NOMO-1 treated with dmso at 0.1 percent for 144 hours (cell line): ENCODE data around the gene KLHDC8A.
"Not testable (repeated sequence)": the region's sequence is repeated elsewhere in the genome, so short reads cannot be mapped to it uniquely, and the experiment has no call there.

Source experiments
- DNase-seq: peaks from one replicate; lab custom pipeline; 2025; ENCODE audit not compliant: unreplicated experiment; lab: John Stamatoyannopoulos, UW

KLHDC8A gene

DNA sequence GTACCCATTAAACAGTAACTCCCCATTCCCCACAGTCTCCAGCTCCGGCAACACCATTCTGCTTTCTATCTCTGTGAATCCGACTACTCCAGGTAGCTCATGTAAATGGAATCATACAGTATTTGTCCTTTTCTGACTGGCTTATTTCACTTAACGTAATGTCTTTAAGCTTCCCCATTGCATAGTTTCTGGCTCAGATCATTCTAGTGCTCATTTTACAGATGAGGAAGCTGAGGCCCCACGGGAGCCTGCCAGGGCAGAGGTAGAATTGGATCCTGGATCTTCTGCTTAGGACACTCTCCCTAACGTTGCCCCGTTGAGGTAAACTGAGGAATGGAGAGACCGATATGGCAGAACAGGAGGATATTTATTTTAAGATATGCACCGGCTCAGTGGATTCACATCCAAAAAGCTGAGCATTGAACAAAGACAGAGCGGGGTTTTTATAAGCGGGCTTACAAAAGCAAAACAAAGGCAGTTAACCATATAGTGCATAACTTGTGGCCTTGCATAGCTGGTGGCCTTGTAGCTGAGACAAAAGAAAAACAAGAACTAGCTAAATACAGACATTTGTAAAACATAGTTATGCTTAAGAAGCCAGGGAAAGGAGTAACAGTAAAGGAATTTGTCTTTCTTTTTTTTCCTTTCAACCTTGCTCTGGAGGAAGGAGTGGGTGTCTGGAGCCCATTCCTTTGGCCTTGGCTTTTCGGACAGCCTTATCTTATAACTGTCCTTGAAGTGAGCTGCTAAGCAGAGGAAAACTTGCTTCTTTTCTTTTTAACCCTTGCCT is 15.3 kb upstream of the KLHDC8A start:
- no peak for DNase-seq

DNA sequence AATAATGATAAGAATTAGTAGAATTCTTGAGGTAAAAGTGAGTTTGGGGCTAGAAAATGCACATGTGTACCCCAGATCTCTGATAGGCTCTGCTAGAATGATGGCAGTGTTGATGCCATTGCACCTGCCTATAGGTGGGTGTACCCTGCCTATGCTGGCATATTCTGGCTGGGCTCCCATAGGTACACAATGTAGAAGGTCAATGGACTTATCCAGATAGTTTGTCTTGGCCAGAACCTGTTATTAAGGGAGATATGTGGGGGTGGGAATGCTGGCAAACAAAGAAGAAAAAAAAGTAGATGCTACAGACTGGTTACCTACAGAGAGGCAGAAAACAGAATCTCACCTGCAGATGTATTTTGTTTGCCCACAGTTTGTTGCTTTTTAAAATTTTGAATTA is 14.1 kb upstream of the KLHDC8A start:
- DNase-seq, result no peak

DNA sequence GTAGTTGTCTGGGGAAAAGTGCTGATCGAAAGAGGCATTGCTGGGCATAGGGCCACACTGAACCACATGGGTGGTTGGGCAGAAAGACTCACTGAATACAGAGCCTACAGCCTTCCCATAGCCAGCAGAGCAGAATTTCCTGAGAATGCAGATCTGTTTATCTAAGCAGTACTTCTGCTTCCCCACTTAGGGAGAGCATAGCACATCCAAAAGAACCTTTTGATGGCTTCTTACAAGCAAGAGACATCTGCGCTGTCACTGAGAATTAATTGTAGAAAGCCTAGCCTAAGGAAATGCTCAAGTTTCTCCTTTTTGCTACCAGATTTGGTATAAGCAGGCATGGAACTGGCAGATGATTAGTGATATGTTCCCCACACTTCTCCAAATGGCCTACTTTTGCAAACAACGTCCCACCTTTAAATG is 13.0 kb upstream of the KLHDC8A start:
- DNase-seq, result no peak

DNA sequence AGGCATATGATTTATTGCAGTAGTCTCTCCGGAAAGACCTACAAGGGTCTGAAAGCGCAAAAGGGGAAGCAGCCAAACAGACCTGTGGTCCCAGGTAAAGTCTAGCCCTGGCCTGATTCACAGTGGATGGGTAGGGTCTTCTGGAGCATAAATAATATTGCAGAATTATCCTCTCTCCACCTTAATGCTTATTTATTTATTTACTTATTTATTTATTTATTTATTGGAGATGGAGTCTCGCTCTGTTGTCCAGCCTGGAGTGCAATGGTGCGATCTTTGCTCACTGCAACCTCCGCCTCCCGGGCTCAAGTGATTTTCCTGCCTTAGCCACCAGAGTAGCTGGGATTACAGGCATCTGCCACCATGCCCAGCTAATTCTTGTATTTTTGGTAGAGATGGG is 11.8 kb upstream of the KLHDC8A start:
- no peak for DNase-seq

DNA sequence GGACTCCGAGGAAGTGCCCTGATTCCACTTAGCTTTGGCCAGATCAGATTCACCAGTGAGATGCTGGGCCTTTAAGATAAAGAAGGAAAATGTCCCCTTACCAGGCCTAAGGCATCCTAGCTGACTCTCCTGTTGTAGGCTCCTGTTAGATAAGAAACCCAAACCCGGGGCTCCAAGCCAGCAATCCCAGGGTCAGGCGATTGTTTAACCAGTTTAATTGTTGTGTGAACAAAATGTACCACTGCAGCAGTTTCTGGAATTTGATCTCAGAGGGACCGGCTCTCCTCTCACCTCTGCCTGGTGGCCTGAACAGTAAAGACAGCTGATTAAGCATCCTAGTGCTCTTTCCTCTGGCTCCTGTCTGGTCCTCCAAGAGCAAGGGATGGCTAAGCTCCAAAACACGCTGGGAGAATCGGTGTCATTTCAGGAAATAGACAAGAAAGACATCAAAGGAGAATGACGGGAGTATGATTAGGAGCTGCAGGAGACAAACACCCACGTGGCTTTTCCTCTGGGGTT is 9.3 kb upstream of the KLHDC8A start:
- DNase-seq, result no peak

DNA sequence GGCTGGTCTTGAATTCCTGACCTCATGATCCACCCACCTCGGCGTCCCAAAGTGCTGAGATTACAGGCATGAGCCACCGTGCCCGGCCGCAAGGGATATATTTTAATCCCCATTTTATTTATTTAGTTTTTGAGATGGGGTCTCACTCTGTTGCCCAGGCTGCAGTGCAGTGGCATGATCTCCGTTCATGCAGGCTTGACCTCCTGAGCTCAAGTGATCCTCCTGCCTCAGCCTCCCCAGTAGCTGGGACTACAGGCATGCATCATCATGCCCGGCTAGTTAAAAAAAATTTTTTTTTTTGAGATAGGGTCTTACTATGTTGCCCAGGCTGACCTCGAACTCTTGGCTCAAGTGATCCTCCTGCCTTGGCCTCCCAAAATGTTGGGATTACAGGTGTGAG is 8.4 kb upstream of the KLHDC8A start:
- not testable (repeated sequence) for DNase-seq

DNA sequence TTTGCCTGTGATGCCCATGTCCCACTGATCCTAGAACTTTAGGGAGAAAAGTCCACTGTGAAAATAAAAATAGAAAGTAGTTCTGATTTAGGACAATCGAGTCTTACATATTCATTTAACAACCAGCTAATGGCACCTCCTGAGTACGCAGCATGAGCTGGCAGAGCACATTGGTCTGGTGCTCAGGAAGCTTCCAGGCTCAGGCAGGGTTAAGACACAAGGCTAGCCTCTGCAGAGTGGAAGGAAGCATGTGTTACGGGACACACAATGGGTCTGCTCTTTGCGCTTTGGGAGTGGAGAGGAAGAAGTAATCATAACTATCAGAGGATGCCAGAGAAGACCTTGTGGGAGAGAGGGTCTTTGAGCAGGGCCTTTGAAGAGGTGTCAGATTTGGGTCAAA is 4.2 kb upstream of the KLHDC8A start:
- DNase-seq, result no peak

DNA sequence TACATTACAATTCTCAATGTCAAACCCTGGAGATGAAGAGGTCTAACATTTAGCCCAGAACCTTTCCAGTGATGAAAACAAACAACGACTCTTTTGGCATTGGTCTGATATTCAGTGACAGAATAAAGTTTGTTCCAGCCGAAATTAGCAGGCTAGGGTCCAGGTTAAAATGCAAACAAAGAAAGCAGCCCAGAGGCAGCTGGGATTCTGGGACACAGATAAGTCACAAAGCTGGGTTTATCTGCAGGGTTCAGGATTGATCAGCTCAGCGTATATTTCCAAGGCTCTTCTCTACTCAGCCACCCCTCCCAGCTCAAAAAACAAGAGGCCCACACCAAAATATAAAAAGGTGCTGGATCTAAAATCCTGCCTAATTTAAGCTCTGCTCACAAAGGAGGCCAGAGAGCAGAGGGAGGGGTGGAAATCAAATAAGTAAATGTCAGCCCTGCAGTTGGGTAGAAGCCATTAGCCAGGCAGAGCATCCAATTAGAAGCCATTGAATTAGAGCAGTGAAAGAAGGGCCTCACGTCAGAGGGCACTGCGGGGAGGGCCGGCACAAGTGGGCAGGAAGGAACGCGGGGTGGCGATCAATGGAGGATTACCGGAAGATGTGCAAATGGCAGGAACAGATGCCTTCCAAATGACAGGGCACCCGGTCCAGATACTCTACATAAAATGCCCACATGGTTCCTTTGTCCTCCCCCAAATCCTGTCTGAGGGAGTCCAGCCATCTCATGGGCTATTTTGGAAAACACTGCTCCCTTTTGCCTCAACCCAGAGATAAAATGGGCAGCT is 3.2 kb upstream of the KLHDC8A start:
- DNase-seq, result no peak

DNA sequence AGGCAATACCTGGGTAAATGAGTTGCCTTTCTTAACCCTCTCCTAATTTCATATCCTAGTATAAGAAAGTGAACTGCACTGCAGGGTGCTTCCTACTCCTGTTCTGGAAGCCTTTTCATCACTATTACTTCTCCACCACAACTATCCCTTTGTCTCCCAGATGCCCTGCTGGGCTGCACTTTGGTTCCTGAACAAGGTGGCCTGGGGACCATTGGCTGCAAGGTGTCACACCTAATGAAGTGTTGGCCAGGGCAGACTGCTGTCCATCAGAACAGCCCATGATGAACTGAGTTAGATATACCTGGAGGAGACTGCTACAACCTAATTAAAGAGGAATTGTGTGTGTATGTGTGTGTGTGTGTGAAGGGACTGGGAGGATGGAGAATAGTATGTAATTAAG is 1.9 kb upstream of the KLHDC8A start:
- DNase-seq, result no peak

DNA sequence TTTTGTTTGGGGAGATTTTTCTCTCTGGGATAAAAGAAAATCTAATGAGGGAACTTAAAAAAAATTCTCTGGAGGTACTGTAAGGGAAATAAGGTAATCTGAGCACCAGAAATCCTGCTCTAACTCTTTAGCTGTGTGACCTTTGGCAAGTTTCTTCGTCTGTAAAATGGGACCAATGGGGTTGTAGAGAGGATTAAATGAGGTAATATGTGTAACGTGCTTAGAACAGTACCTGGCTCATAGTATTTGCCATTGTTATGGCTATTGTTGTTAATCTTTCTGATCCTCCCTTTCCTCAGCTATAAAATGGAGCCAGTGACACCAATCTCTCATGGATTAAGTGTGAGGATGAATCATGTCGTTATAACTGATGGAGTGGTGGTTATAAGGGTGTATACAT is 845 bp upstream of the KLHDC8A start:
- DNase-seq, result no peak

DNA sequence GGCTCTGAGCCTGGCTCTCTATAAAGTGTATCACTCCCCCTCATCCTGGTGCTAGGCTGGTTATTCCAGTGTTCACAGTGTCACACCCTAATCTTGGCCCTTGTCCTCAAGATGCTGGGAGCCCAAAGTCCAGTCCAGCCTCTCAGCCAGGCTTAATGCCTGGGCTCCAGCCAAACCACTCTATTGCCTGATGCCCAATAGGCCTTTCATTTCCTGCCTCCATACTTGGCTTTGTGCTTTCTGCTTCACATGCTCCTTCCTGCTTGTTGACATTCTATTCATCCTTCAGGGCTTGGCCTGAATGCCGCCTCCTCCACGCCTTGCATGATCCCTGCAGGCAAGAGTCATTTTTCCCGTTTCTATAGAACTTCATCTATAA is 1.7 kb downstream of the KLHDC8A start:
- DNase-seq, result no peak

DNA sequence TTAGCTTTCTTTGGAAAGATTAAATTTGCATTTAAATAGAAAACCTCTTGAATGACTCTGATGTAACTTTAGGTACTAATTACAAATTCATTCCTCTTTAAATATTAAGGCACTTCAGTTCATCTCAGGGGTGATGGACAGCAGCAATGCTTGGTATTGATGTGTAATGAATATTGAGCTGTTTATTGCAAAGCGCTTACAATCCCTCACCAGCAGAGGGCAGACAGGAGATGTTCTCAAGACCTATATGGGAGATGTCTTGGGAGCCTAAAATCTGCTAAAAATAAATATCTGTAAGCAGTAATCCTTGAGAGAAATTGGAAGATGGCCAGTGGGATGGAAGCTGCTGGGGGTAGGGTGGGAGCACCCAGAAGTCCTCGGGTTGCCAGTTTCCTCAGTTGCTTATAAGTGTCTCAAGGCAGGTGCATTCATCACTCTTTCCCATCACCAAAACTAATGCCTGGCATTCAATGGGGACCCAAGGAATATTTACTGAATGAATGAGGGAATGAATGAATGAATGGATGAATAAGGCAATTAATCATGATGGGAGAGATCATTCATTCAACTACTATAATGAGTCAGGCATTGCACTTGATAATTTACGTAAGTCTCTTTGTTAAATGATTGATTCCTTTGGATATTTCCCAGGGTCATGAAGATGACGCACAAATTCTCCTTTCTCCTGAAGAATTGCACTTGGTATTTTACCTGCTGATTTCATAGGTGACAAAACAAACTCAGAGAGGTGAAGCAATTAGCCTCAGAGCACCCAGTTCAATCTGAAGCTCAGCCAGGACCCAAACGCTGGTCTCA is 2.3 kb downstream of the KLHDC8A start:
- DNase-seq, result no peak

DNA sequence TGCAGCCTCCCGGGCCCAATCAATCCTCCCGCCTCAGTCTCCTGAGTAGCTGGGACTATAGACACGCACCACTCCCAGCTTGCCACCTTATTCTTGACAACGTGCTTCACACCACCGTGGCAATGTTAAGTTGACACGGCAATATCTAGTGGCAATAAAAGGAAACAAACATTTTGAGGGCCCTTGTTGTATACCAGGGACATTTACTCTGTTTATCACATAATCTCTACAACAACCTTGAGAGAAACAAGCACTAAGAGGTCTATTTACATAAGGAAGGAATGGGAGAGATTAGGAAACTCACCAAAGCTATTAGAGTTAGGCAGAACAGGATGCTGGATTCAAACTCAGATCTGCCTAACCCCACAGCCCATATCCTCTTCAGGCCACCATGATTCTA is 3.1 kb downstream of the KLHDC8A start:
- DNase-seq, result no peak

DNA sequence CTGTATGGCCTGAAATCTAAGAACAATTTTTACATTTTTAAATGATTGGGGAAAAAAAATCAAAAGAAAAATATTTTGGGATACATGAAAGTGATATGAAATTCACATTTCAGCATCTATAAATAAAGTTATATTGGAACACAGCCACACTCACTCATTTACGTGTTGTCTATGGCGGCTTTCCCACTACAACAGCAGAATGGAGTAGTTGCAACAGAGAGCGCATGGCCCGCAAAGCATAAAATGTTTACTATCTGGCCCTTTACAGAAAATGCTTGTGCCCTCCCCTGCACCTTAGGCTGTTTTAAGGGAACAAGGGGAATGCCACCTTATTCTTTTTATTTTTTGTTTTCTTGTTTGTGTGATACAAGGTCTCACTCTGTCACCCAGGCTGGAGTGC is 3.5 kb downstream of the KLHDC8A start:
- DNase-seq, result no peak

DNA sequence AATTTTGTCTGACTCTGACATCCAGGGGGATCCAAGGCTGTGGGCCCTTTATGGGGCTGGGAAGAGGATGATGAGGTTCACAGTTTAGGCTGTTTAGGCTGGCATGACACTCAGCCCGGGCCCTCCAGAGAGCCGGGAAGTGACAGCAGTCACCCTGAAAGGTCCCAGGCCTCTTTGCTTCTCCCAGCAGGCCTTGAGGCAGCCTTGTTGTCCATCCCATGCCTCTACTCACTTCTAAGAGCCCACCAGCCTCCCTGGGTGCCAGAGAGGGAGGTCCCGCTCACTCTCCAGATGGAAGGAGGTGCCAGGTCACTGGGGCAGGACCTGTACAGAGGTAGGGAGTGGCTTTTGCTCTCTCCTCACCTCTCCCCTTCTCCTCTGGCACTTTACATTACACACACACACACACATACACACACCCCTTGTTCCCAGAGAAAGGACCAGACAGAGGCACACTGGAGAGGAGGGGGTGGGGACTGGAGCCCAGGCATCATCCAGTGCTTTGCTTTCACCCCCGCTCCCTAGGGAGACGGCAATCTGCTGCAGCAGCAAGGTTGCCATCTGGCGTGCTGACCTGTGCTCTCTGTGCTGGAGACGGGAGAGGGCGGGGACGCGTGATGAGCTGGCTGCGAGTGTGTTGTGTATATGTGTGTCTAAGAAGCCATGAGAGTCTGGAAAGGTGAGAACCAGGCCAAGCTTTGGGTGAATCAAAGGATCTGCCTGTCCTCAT is 4.6 kb downstream of the KLHDC8A start:
- no peak for DNase-seq

DNA sequence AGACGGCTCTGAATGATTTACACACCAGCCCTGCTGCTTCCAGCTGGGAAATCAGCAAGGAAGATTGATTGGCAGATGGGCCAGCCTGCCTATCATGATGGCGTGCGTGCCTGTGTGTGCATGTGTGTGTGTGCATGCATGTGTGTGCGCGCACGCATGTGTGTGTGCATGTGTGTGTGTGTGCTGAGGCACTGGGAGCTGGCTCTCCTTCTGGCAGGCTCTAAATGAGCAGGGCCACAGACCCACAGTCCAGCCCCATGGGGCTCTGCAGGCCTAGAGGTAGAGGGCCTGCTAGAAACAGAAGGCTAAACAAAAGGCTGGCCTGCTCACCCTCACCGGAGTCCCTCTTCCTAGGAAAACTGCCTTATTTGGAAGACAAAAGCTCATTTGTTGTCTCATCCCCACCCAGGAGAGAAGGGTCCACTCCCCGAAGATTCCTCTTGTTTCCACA is 6.0 kb downstream of the KLHDC8A start:
- no peak for DNase-seq

DNA sequence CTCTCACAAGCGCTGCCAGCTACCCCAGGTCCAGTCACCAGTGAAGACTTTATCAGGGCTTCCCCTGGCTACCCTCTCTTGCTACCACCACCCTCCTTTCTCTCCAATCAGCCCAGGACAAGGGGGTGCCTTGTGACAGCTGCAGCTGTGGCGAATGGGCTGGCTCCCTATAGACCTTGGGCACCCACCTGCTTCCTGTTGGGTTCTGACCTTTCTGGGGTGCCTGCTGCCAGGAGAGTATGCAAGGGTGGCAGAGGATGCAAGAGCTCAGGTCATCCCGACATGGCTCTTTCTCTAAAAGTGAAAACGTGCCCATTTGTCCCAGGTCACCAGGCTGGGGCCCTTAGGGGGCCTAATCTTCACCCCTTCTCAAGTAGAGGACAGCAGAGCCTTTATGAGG is 6.6 kb downstream of the KLHDC8A start:
- DNase-seq, result no peak

DNA sequence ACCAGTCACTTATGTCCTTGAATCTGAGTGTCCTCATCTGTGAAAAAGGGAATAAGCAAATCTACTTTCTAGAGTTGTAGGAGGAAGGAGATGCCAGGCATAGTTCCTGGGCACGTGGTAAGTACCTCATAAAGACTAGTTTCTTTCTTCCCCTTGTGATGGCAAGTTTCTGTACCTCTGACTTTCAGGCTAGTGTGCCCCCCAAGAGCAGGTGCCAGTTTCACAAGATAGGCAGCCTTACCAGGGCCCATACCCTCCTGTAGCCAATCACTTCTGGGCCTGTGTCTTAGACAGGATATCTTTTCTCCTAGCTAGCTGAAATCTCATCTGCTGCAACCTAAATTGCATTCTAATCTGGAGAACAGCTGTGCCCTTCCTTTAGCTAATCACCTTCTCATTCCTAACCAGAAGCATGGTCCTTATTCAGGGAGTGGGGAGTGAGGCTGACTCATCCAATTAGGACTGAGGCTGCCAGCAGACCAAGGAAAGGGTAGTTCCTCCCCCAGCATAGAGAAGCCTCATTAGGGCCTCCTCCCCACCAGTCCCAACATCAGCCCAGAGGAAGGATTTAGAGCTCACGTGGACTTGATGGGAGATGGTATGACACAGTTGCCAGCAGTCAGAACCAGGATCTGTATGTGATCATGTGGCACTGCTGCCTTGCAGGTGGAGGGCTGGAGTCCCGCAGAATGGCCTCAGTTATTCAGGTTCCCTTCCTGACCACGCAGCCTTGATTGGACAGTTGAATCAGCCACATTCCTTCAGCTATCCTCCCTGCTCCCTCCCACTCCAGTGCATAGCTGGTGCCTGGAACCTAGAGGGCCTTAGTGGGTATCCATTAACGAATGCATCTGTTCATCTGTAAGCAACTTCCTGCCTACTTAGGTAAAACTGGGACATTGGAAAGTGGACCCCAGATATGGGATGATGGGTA is 7.9 kb downstream of the KLHDC8A start:
- DNase-seq, result no peak

DNA sequence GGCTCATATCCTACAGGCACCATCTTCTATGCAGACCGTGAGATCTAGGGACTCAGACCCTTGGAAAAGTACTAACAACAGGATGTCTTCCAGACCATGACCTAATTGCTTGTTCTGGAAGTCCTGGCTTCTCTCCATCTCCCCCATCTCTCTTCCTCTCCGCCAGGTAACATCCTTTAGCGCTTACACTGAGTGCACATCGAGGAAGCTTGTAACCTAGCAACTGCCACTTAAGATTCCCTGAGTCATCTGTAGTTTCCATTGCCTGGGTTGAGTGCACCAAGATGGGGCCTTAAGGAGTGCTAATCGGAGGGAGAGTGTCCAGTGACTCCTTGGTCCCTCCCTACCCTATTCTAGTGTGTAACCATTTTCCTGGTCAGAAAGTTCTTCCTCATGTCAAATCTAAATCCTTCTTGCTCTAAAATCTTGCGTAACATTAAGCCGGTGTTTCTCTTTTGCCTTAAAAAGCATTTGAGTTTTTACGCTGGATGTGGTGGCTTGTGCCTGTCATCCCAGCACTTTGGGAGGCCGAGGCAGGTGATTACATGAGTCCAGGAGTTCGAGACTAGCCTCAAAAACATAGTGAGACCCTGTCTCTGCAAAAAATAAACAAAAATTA is 9.7 kb downstream of the KLHDC8A start:
- no peak for DNase-seq
